Tibial nerve (tissue), 4 donors: ENCODE measurements around the gene RASA3.

Experiments
- CTCF ChIP-seq, 5 experiments: fragments of 200-600 bp in 3 of 5; fragments of 450-650 bp in 2 of 5; sonication (generic) in 3 of 5; IDR thresholded peaks; one replicate each; pipeline ENCODE4 v1.5.1; 2016 to 2019; ENCODE audit warnings: antibody characterized with exemption in 5 of 5, mild to moderate bottlenecking in 3 of 5, moderate library complexity in 2 of 5
- EP300 ChIP-seq, 2 donors: sonication (generic); formaldehyde crosslinking; IDR thresholded peaks; one replicate each; pipeline ENCODE4 v1.6.1; 2017; ENCODE audit warnings: antibody characterized with exemption in 2 of 2, mild to moderate bottlenecking in 1 of 2
- POLR2A ChIP-seq, 2 donors: fragments of 450-650 bp; IDR thresholded peaks; one replicate each; pipeline ENCODE4 v1.6.1; 2017; ENCODE audit warnings: antibody characterized with exemption in 2 of 2, mild to moderate bottlenecking in 2 of 2, moderate library complexity in 2 of 2

DNA sequence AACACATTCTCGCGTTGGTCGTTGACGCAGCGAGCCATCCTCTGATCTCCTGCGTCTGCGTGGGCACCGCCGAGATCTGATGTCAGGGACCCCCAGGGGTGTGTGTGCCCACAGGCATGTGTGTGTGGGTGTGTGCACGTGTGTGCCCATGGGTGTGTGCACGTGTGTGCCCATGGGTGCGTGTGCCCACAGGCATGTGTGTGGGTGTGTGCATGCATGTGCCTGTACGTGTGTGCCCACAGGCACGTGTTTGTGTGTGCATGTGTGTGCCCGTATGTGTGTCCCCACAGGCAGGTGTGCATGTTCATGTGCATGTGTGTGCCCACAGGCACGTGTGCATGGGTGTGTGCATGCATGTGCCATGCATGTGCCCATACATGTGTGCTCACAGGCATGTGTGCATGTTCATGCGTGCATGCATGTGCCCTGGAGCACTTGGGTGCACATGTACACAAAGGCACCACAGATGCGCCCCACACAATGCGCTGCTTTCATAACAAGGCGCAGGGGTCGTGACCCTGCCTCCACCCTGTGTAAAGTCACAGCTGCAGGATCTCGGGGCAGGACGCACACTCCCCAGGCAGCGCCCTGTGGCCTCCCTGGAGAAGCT, 77.5 kb downstream of the RASA3 start:
- TF ChIP-seq POLR2A (IDR thresholded peaks at IDR 0.05) (no peak), CTCF (IDR thresholded peaks at IDR 0.05) (no peak), EP300 (IDR thresholded peaks at IDR 0.05) (no peak)
